Activated CD4-positive, alpha-beta T cell treated with anti-CD3 and anti-CD28 coated beads, Interleukin-2, amount 50 U/mL, for 16 hours (primary cell): ENCODE measurements around the gene IP6K1.
"Not testable (repeated sequence)": the region's sequence is repeated elsewhere in the genome, so short reads cannot be mapped to it uniquely, and the experiment has no call there.

Source experiments
- DNase-seq: peaks from one replicate; pipeline ENCODE4 v3.0.0-alpha.2; 2020

IP6K1 gene

DNA sequence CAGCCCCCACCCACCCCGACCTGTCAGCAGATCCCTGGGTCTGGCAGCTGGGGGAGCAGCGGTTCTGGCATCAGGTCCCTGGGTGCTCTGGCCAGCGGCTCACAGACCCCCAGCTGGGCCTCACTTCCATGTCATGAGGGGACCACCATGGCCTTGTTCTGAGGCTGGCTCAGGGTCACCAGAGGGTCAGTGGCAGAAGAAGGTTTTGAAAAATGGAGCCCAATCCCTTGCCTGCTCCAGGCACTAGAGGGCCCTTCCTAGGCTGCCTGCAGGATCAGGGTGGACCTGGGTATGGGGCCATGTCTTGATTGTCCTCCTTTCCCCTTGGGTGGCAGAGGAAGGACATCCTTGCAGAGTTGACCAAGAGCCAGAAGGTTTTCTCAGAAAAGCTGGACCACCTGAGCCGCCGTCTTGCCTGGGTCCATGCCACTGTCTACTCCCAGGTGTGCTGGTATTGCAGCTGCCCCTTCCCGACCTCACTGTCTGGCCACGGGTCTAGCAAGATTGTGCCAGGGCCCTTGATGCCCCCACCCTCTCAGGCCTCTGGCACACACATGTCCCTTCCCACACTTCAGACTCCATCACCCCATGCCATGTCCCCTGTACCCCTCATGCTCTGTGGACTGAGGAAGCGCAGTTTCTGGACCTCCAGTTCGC, 79.8 kb downstream of the IP6K1 start:
- DNase-seq: no peak

DNA sequence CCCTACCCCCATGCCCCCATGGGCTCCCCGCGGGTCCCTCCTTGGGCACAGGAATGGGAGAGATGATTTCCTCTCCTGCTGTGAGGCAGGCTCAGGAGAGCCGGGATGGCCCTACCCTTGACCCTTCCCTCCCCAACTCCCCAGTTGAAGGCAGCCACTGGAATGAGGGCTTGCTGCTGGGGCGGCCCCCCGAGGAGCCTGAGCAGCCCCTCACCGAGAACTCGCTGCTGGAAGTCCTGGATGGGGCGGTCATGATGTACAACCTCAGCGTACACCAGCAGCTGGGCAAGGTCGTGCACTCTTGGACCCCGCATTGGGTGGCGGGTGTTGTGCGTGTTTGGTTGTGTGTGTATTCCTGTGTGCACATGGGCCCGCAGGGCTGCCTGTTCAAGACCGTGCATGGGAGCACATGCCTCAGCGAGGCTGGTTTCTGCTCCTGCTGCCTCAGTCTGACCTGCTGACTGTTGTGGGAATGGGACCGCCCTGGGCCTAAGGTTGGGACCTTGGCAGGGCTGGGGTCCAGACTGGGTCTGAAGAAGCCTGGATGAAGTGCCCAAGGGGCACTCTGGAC, 80.9 kb downstream of the IP6K1 start:
- no peak for DNase-seq

DNA sequence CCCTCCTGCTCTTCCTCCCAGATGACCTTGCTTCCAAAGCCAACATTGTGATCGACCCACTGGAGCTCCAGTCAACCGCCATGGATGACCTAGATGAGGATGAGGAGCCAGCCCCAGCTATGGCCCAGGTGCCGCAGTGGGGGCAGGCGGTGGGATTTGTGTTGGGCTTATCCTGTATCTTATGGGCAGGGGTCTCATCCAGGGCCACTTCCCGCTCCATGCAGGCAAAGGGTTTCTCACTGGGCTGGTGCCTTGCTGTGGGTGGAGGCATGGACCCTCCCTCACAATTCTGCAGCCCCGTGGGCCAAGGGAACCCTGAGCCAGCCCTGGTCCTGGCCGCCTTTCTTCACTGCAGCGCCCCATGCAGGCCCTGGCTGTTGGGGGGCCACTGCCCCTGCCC, 81.7 kb downstream of the IP6K1 start:
- no peak for DNase-seq

DNA sequence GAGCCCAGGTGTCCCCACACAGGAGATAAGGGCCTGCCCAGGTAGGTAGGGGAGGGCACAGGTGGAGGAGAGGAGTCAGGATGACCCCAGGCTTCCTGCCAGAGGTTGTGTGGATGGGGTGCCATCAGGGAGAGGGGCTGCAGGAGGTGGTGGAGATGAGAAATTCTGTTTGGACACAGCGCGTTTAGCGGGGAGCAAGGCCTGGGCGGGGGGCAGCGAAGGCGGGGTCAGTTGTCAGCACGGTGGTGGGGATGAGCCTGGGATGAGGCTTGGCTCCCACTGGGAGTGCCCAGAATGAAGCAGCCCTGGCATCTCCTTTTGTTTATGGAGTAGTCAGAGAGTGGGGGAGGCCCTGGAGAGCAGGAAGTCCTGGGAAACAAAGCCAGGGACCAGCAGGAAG, 82.4 kb downstream of the IP6K1 start:
- DNase-seq: no peak

DNA sequence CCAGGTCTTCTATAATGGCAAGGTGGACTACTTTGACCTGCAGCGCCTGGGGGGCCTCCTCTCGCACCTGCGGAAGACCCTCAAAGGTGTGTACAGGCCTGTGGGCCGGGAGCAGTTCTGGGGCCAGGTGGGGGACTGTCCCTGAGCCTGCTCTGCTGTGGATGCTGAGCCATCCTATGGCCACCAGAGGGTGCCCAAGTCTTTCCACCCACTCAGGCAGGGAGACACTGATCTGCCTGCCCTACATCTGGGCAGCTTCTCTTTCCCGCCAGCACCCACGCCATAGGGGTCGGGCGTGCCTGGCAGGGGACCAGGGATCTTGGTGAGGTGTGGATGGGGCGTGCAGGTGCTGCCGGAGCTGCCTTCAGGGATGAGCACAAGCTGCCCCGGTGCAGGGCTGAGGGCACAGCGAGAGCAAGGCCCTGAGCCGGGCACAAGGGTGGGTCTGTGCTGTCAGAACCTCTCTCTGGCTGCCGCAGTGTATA, 82.9 kb downstream of the IP6K1 start:
- DNase-seq: peak; percentile 67

DNA sequence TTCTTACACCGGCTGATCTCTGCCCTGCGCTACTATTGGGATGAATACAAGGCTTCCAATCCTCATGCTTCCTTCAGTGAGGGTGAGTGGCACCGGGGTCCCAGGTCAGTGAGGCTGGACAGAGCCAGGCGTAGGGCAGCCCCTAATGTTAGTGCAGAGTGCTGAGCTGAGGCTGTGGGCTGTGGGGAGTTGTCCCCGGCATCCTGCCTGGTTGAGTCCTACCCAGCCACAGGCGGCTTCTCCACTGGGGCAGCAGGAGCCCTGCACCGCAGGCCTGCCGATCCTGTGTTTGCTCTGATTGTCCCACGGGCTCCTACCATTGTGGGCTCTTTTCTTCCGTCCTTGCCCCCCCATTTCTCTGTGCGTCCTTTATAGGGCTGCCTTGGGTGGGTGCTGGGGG, 83.7 kb downstream of the IP6K1 start:
- DNase-seq: no peak

DNA sequence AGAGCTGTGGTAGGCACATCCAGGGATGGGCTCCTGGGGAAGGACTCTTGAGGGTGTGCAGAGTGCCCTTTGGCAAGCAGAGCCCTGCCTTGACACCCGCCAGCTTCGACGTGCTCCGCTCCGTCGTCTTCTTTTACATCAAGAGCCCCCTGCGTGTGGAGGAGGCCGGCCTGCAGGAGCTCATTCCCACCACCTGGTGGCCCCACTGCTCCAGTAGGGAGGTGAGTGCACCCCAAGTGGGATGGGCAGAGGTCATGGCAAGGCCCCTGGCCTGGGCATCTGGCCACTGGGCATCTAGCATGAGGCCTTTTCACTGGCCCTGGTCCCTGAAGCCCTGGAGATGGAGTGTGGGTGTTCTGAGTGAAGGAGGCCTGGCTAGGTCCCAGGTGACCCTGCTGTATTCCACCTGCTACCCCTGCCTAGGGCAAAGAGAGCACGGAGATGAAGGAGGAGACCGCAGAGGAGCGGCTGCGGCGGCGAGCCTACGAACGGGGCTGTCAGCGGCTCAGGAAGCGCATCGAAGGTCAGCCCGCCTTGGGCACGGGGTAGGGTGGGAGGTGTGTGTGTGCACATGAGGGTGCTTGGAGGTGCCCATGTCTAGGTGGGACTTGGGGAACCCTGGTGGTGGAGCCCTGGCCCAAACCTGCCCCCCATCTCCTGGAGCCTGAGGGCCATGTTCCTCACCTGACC, 84.8 kb downstream of the IP6K1 start:
- no peak for DNase-seq

DNA sequence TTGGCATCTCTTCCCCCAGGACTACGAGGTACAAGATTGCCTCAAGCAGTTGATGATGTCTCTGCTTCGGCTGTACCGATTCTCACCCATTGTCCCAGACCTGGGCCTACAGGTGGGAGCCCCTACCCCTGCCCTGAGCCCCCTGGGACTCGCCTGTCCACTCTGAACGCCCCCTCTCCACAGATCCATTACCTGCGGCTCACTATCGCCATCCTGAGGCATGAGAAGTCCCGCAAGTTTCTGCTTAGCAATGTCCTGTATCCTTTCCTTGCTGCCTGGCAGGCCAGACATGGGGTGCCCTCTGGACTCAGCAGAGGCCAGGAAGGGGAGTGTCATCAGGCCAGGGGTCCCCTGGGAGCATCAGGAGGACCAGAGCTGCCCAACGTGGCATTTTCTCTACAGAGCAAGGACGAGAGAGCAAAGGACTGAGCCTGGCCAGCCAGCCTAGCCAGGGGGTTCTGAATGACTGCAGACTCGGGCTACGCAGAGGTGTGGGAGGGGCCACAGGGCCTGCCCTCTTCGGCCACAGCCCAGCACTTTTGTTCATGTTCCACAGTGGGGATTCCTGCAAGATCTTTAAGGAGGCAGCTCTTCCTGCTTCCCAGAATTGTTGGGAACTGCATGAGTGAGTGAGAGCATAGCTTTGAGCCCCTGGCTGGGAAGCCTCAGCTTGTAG, 85.8 kb downstream of the IP6K1 start:
- DNase-seq: no peak

DNA sequence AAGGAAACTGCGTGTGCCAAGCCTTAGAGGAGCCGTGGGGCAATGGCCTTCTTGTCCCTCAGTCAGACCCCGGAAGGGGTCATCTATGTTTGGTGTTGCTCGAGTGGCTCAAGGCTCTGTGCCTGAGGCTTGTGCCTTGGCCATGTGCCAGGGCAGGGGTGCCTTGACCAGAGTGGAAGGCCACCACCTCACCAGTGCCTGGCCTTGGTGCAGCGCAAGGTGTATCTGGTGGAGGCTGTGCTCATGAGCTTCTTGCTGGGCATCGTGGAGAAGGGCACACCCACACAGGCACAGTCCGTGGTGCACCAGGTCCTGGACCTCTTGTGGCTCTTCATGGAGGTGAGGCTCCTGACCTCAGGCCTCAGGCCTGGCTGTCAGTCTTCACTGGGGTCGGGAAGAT, 86.3 kb downstream of the IP6K1 start:
- DNase-seq: no peak

DNA sequence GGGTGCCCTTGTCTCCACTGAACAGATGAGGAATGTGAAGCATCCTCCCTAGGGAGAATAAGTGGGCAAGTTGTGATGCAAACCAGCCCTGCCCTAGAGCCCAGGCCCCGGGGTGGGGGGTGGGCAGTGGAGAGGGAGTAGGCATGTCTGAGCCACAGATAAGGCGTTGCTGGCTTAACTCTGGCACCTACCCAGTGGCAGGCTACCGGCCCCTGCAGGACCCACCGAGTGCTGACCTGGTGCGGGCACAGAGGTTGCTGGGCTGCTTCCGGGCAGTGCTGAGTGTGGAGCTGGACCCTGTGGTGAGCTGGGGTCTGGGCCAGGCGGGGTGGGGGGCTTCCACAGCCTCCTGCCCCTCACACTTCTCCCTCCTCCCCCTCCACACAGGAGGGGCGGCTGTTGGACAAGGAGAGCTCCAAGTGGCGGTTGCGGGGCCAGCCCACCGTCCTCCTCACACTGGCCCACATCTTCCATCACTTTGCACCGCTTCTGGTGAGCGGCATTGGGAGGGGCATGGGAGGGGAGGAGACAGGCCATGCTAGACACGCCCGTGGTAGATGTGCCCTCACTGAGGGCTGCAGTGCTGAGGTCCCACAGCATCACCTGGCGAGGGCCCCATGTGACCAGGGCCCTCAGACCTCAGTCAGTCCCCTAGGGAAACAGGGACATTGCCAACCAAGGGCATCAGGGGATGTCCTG, 86.9 kb downstream of the IP6K1 start:
- no peak for DNase-seq

DNA sequence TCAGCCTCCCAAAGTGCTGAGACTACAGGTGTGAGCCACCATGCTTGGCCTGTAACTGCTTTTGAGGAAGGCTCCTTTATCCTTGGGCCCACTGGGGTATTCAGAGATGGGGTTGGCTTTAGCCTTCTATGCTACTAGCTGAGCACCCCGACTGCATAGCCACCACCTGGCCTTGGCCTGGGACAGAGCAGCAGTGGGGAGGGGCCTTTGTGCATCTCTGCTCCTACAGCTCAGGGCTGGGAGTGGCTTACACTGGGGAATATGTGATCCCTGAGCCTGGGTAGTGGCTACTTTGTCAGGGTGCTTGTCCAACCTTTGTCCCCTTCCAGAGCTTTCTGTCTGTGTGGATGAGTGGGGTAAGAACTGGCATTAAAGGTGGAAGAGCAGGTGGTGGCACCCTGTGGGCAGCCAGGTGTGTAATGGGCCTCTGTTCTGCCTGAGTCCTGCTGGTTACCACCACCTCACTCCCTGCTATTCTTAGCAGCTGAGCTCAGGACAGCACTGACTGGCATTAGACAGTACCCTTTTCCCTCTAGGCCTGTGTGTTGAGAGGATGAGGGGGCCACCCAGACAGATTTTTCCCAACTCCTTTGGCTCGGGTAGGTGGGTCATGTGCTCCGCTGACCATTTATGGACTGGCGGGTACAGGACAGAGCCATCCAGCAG, 90.9 kb downstream of the IP6K1 start:
- not testable (repeated sequence) for DNase-seq

DNA sequence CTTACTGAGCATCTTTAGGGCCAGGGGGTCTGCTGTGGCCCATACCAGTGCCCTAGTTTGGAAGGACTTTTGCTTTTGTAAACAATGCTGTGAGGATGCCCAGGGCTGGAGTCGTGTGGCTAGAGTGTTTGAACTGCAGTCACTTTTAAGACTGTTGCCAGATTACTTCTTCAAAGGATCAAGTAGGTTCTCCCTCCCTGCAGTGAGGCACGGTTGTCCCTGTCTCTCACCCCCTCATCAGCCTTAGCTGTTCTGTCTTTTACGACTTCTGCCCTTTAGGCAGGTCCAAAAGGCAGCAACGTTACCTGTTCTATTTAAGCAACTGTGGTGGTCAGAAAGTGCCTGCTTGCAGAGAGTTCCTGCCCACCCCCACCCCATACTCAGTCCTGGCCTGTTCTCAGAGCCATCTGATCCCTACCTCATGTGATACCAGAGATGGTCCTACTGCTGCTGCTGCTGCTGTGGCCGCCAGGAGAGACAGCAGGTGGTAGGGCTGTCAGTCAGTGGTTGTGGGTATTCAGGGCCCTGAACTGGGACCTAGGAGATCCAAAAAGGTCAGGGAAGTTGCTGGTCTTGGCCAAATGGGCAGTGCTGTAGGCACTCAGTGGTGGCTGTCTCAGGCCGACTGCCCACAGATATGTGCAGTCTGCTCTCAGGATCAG, 91.8 kb downstream of the IP6K1 start:
- not testable (repeated sequence) for DNase-seq

DNA sequence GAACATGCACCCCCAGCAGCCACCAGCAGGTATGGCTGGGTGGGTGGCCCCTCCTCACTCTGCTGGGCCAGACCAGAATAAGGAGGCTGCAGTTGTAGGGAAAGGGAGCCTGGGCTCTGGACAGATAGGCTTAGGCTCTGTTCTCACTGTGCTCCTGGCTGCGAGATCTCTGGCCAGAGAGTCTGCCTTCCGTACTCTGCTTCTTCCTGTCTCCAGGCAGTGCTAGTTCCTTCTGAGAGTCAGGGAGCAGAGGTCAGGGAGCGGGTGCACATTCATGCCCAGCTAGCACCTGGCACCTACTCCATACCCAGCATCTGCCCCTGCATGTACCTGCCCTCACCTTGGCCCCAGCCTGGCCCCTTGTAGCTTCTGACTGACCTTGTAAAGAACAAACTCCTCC, 94.9 kb downstream of the IP6K1 start:
- DNase-seq: not testable (repeated sequence)

DNA sequence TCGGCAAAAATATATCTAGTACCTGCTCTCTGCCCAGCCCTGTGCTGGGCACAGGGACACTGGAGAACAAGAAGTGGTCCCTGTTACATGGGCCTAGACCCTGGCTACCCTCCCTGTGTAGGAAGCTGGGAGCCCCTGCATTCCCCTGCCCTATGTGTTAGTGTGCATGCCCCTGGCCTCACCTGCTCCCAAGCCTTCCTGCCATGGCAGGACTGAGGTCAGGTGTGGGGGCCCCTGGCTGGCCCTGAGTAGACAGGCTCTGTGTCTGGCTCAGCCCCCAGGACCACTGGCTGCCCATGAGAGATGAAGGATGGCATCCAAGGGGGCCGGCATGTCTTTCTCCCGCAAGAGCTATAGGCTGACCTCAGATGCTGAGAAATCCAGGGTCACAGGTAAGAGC, 95.5 kb downstream of the IP6K1 start:
- not testable (repeated sequence) for DNase-seq

DNA sequence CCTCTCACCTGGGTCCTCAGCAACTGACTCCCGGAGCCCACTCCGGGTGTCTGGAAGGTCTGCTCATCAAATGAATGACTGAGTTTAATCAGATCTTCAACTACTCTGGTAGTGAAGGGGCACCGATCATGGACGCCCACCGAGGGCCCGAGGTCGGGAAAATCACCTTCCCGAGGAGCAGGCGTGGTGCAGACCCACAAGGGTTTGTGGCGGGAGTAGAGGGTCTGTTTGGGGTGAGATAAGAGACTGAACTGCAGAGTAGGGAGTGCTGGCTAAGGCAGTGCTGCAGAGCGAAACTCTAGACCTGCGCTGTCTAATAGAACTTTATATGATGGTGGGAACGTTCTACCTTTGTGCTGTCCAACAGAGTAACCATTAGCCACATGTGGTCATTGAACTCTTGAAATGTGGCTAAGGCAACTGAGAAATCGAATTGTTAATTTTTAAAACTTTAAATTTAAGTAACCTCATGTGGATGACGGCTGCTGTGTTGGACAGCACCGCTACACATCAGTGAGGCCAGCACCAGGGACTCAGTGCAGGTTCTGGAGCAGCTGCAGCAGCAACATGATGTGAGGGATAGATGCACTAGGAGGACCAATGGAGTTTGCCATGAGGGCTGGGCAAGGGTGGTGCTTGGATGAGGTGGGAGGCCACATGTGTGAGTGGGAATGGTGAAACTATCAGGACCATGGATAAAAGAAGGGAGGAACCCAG, 96.3 kb downstream of the IP6K1 start:
- not testable (repeated sequence) for DNase-seq

DNA sequence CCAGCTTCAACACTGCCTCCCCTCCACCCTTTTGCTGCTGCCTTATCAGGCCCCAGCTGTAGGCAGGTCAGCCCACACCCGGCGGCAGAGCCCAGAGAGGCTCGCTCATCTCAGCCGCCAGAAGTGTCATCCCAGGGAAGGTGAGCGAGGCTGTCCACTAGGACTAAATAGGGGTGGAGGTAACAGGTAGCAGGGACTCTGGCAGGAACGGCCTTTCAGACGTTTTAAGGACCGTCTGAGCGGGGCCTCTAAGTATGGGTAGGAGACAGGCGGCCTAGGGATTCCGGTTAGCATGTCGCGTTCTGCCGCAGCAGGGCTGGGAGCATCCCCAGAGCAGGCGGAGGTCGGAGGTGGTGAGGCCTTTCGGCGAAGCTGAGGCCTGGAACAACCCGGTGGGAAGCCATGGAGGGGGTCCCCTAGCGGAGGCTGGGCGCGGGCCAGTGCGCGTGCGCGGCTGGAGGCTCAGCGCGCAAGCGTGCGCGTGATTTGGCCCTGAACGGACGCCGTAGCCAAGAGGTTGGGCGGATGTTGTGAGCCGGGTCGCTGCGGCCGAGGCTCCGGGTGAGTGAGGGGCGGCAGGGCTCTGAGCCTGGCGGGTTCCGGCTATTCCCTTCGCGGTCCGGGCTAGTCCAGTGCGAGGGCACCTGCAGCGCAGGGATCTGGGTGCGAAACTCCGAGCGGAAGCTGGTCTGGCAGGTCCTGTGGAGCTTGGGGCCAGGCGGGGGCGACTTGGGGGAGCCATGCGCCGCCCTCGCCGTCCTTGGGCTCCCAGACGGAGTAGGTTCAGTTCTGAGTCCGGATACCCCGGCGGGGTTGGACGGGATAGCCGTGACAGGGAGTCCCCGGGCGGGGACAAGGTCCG, 97.1 kb downstream of the IP6K1 start, which contains the start of the genes MST1 and RNF123:
Gene MST1 (minus strand): TSS at position 429 of the 862 bp plus-strand sequence. CDS start 783 bp downstream, outside the sequence.
Gene RNF123 (plus strand): TSS at position 512 of the 862 bp plus-strand sequence. CDS start 1,609 bp downstream, outside the sequence.
- peak; percentile 92 for DNase-seq

DNA sequence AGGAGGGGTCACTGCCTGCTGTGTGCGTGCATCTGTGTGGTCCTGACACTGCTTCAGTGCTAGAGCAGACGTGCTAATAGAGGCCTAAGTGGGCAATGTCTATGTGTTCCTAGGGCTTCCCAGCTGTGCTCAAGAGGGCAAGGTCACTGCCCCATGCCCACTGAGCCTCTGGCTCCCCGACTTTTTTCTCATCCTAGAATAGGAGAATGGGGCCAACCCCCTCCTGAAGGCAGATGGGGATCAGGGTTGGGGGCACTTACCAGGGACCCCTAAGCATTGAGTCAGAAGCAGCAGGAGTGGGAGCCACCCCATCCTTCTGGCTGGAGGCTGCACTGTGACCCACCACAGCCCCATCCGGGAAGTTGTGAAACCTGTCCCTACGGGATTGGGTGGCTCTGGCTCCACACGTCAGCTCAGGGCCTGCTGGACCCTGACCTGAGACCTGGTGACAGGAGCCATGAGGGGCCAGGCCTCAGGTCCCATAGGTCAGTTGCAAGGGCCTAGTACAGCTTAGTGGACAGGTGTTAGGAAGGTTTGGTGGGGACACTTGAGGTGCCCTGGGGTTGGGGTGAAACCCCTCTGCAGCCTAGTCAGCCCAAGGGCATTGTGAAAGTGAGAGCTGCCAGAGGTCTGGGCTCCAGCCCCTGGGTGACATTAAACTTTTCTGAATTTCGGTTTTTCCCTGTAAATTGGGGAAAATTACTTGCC, 97.8 kb downstream of the IP6K1 start:
- DNase-seq: not testable (repeated sequence)

DNA sequence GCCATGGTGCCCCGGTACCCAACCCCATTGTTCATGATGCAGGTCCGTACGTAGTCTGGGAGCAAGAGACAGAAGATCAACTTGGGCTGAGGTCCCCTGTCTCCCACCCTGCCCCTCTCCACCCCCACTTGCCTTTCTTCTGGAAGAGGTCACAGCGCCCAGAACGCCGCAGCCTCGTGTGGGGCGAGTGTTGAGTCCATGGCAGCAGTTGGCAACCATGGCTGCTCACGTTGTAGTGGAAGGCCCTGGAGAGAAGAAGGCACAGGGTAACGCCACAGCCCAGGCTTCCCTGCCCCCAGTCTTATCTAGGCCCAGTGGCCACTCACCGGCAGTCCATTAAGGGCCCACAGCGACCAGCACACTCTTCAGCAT, 98.9 kb downstream of the IP6K1 start:
- not testable (repeated sequence) for DNase-seq

DNA sequence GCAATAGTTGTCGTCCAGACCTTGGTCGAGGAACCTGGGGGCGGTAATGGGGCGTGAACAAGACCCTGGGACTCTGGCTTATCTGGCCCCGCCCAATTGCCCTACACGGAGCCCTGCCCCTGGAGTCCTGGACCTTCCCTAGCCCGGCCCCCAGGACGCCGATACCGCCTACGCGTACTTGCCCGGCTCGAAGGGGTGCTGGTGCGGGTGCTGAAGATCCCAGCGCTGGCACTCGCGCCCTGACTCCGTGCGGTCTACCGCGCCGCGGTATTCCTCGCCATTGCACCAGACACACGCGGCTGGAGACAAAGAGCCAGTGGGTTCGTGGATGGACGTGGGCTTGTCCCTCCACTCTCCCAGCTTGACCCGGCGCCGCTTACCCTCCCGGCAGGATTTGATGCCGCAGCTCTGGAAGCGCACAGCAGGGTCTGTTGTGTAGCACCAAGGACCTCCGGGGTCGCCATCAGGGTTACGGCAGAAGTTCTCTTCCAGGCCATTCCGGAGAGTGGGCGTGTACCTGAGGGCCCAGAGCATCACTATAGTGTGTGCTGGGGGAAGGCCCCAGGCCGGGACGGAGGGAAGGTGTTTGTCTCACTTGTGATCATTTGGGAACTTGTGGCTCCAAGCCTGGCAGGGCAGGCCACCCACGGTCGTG, 99.4 kb downstream of the IP6K1 start:
- peak; percentile 54 for DNase-seq
